Kidney epithelial cell (primary cell): ENCODE data around the gene FA2H. TPM values are rescaled to one million over a fixed set of nuclear protein-coding genes. Genes with fewer than 3 reads are reported as not detected.

Source experiments
- DNase-seq: peaks from one replicate; pipeline ENCODE4 v3.0.0-alpha.2; 2010; ENCODE audit warnings: low read depth
- H3K27me3 ChIP-seq: 2 replicates; pipeline ENCODE4 v1.6.0; 2011; ENCODE audit warnings: low read length; ENCODE audit not compliant: control insufficient read depth, insufficient read depth
- H3K36me3 ChIP-seq: 2 replicates; pipeline ENCODE4 v1.5.1; 2011; ENCODE audit warnings: low read length; ENCODE audit not compliant: control insufficient read depth, insufficient read depth
- H3K4me3 ChIP-seq: 2 replicates; pipeline ENCODE4 v1.5.1; 2011; ENCODE audit warnings: low read depth, mild to moderate bottlenecking, control low read depth, low read length
- total RNA-seq: library from RNA; depleted of rRNA; stranded (reverse); fragments of >200 nt; gene quantifications from 2 replicates; pipeline ENCODE4 v1.2.3, GENCODE V29; 2015
- TF ChIP-seq, protein P1 (sequence below): IDR thresholded peaks from 2 replicates; pipeline ENCODE4 v1.5.1; 2011; ENCODE audit warnings: mild to moderate bottlenecking, moderate library complexity, low read length, control low read depth, inconsistent platforms; ENCODE audit not compliant: insufficient read depth, poor library complexity, severe bottlenecking

FA2H gene
- total RNA-seq, 1 donor from 2014 or later, result 12.4 TPM

DNA sequence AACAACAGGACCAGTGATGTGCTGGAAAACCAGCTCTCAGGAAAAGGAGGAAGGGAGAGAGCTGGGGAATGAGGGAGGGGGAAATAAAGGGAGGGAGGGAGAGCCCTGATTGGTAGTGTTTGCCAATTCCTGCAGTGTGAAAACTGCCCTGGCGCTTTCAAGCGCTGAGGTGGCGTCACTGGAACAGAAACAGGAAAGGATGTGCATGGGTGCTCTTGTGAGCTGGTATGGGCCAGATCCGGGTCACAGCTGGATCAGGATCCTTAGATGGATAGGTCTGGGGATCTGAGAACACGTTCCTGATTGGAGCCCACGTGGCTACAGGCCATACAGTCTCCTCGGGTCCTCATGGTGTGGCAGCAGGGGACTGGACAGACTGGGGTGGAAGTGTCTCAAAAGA is 57.3 kb downstream of the FA2H start:
- TF ChIP-seq, protein P1, sequence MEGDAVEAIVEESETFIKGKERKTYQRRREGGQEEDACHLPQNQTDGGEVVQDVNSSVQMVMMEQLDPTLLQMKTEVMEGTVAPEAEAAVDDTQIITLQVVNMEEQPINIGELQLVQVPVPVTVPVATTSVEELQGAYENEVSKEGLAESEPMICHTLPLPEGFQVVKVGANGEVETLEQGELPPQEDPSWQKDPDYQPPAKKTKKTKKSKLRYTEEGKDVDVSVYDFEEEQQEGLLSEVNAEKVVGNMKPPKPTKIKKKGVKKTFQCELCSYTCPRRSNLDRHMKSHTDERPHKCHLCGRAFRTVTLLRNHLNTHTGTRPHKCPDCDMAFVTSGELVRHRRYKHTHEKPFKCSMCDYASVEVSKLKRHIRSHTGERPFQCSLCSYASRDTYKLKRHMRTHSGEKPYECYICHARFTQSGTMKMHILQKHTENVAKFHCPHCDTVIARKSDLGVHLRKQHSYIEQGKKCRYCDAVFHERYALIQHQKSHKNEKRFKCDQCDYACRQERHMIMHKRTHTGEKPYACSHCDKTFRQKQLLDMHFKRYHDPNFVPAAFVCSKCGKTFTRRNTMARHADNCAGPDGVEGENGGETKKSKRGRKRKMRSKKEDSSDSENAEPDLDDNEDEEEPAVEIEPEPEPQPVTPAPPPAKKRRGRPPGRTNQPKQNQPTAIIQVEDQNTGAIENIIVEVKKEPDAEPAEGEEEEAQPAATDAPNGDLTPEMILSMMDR, result no peak
- no peaks in the 10 kb centered on the region for H3K27me3 ChIP-seq
- H3K4me3 ChIP-seq, result no peak overlapping the region
- no peak for DNase-seq
- no peaks in the 10 kb centered on the region for H3K36me3 ChIP-seq

DNA sequence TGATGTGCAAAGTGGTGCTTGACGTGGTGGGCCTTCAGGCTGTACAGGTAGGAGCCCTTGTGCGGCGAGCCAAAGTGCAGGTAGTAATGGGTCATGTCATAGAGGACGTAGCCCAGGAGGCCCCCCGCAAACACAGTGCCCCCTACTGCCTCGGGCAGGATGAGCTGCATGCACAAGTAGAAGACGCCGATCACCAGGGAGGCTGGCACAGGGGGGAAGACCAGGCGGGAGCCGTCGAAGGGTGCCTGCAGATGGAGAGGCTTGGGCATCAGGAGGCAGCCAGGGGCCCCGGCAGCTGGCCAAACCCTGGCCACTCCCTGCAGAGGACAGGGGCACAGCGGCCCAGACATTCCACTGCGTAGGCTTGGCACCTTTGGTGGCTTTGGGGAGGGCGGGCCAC is 58.3 kb downstream of the FA2H start:
- no peak overlapping the region for H3K4me3 ChIP-seq
- no peaks in the 10 kb centered on the region for H3K27me3 ChIP-seq
- DNase-seq, result no peak
- no peaks in the 10 kb centered on the region for H3K36me3 ChIP-seq
- TF ChIP-seq, protein P1, result no peak

DNA sequence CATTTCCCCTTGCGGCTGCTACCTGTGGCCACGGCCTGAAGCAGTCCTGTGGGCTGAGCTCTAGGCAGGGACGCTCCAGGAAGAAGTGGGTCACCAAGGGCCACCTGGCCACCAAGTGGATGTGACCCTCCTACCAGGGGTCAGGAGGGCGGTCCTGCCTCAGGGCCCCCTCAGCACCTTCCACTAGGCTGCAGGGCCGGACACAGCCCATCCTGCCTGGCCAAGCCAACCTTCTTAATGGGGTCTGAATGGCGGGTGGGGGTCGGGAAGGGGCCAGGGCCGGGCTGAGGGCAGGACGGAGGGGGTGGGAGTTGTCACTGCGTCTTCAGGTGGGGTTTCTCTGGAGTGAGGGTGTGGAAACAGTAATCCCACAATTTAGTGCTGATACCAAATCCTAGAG is 60.7 kb downstream of the FA2H start:
- TF ChIP-seq, protein P1, result no peak
- Histone ChIP-seq H3K27me3 (no peaks in the 10 kb centered on the region), H3K4me3 (no peak overlapping the region), H3K36me3 (no peaks in the 10 kb centered on the region)
- DNase-seq, result no peak

DNA sequence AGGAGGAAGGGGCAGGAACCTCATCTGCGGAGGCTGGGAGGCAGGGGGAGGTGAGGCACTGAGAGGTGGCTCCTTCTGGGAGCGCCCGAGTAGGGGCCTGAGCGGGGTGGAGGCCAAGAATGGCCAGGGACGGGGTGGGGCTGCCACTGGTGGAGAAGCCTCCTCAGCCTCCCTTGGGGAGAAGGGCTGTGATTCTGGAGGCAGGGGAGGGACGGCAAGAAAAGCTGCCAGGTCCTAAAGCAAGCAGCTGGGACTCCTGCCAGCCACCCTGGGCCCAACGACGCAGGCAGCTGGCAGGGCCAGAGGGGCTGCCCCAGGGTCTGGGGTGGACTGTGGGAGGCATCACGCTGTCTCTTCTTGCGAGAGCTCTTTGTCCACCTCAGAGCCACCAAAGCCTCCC is 61.3 kb downstream of the FA2H start:
- no peak for DNase-seq
- no peaks in the 10 kb centered on the region for H3K36me3 ChIP-seq
- H3K27me3 ChIP-seq, result no peaks in the 10 kb centered on the region
- TF ChIP-seq, protein P1, result no peak
- H3K4me3 ChIP-seq, result no peak overlapping the region

DNA sequence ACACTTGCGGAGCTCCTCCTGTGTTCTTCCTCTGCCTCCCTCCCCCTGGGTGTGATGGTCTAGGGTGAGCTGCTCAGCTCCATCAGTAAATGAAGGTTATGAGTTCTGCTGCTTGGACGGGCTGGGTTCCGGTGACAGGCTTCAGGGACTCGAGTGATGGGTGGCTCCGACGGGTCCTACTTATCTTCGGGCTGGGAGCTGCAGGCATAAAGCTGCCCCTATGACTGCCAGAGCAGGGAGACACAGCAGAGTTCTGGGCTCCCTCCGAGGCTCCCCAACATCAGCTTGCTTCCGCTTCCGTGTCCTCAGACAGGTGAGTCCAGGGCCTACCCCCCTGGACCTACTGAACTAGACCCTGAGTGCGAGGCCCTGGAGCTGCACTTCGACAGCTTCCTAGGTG is 62.7 kb downstream of the FA2H start:
- TF ChIP-seq, protein P1, result no peak
- H3K4me3 ChIP-seq, result no peak overlapping the region

DNA sequence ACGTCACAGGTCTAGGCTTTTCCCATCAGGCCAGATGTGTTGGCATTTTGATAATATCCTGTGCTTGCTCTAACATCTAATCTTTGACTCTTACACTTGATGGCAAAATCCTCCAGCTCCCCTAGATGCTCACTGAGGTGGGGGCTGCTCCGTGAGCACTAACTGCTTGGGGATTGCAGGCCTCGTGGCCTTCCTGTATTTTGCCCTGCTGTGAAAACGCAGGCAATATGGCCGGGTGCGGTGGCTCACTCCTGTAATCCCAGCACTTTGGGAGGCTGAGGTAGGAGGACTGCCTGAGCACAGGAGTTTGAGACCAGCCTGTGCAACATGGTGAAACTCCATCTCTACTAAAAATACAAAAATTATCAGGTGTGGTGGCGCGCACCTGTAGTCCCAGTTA is 64.2 kb downstream of the FA2H start:
- no peak for DNase-seq
- Histone ChIP-seq H3K36me3 (no peaks in the 10 kb centered on the region), H3K27me3 (no peaks in the 10 kb centered on the region), H3K4me3 (no peak overlapping the region)
- TF ChIP-seq, protein P1, result no peak

More for the DNA sequence above, 62.7 kb downstream of the FA2H start:
- H3K27me3 ChIP-seq, result no peaks in the 10 kb centered on the region
- no peak for DNase-seq
- no peaks in the 10 kb centered on the region for H3K36me3 ChIP-seq
